ENCODE results near the gene PHACTR2.

DNA sequence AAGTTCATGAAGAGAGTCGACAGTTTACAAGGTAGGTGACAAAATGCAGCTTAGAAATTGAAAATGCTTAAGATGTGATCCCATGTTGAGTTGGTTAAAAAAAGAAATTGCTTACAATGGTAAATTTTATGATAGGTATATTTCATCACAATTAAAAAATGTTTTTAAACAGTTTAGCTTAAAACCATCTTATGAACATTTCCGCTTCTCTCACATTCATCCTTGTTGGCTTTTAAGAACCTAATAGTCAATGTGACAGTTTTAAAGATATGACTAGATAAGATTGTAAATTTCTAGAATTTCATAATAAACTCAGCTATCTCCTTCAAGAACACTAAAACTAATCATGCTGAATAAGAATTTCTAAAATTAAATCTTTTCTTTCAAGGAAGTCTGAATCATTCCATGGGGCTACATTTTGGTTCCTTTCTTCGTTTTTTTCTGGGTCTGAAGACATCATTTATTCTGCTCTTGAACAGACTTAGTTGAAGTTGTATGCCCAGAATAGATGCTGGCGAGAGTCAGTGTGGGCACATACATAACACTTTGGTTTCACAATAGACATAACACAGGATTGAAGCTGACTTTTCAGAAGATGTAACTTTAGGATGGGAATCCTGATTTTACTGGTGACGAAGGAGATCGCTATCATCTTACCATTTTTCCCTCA lies 129.5 kb downstream of the PHACTR2 start:
- TF ChIP-seq, protein P1, sequence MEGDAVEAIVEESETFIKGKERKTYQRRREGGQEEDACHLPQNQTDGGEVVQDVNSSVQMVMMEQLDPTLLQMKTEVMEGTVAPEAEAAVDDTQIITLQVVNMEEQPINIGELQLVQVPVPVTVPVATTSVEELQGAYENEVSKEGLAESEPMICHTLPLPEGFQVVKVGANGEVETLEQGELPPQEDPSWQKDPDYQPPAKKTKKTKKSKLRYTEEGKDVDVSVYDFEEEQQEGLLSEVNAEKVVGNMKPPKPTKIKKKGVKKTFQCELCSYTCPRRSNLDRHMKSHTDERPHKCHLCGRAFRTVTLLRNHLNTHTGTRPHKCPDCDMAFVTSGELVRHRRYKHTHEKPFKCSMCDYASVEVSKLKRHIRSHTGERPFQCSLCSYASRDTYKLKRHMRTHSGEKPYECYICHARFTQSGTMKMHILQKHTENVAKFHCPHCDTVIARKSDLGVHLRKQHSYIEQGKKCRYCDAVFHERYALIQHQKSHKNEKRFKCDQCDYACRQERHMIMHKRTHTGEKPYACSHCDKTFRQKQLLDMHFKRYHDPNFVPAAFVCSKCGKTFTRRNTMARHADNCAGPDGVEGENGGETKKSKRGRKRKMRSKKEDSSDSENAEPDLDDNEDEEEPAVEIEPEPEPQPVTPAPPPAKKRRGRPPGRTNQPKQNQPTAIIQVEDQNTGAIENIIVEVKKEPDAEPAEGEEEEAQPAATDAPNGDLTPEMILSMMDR (IDR thresholded peaks at IDR 0.05 in 4 of 5, conservative IDR thresholded peaks at IDR 0.05 in 1 of 5) = no peak
- TF ChIP-seq POLR2A (IDR thresholded peaks at IDR 0.05) = no peak
